ENCODE measurements around the gene INPP5A. TPM values are rescaled to one million over a fixed set of nuclear protein-coding genes. Genes with fewer than 3 reads are reported as not detected.

The INPP5A gene
- total and polyA plus RNA-seq, 10 donors, result 11.1 to 41.3 (median 30.8) TPM

- Histone ChIP-seq H3K27ac (peak overlapping the region in 5 of 8 donors; percentile 72 to 89 (median 86)), H3K4me1 (peaks cover 27 to 84% (median 53%) of the 10 kb centered on the region in 6 donors), H3K36me3 (no peaks in the 10 kb centered on the region), H3K4me3 (peak overlapping the region in 1 of 8 donors; percentile 56), H3K9me3 (no peaks in the 10 kb centered on the region), H3K27me3 (replicated peaks in 1 of 7) (no peaks in the 10 kb centered on the region)
- peak; percentile 74 for DNase-seq
- WGBS, 5 donors, result 83 to 91% (median 84%) methylated on average over 19 of the region's 19 CpGs
- no peak for TF ChIP-seq POLR2A (IDR thresholded peaks at IDR 0.05)
- no peak for TF ChIP-seq POLR2AphosphoS5 (IDR thresholded peaks at IDR 0.05)
- TF ChIP-seq CTCF (IDR thresholded peaks at IDR 0.05 in 8 of 11, conservative IDR thresholded peaks at IDR 0.05 in 3 of 11), result no peak
- intact Hi-C loops (cut with DNase I; ENCODE audit: low total_unique reads), result no loop called here
Observed at GRCh38 chr10:132554053-132554990, 16.7 kb downstream of the INPP5A start.

GRCh38 chr10:132554991-132555647 is 17.5 kb downstream of the INPP5A start:
- no peaks in the 10 kb centered on the region for H3K9me3 ChIP-seq
- intact Hi-C loops (cut with DNase I; ENCODE audit: low total_unique reads), result no loop called here
- no peaks in the 10 kb centered on the region for H3K36me3 ChIP-seq
- TF ChIP-seq POLR2A (IDR thresholded peaks at IDR 0.05), result peak in 1 of 3 donors; percentile 11
- TF ChIP-seq POLR2AphosphoS5 (IDR thresholded peaks at IDR 0.05), result peak; percentile 46 to 79 (median 71)
- no peak for TF ChIP-seq CTCF (IDR thresholded peaks at IDR 0.05 in 8 of 11, conservative IDR thresholded peaks at IDR 0.05 in 3 of 11)
- peaks cover 27 to 84% (median 54%) of the 10 kb centered on the region in 6 donors for H3K4me1 ChIP-seq
- peak overlapping the region; percentile 57 to 89 (median 76) for H3K27ac ChIP-seq
- H3K27me3 ChIP-seq (replicated peaks in 1 of 7), result no peaks in the 10 kb centered on the region
- H3K4me3 ChIP-seq, result peak overlapping the region in 2 of 8 donors; percentile 13 to 56
- 35 to 61% (median 39%) methylated on average over 18 of the region's 18 CpGs for WGBS, 5 donors
- DNase-seq, result peak; percentile 96

GRCh38 chr10:132555648-132556575 is 18.3 kb downstream of the INPP5A start:
- intact Hi-C loops (cut with DNase I; ENCODE audit: low total_unique reads), result no loop called here
- Histone ChIP-seq H3K27me3 (replicated peaks in 1 of 7) (no peaks in the 10 kb centered on the region), H3K4me1 (peaks cover 23 to 84% (median 53%) of the 10 kb centered on the region in 6 donors), H3K27ac (peak overlapping the region; percentile 57 to 89 (median 76)), H3K4me3 (peak overlapping the region in 2 of 8 donors; percentile 13 to 56), H3K36me3 (no peaks in the 10 kb centered on the region), H3K9me3 (no peaks in the 10 kb centered on the region)
- DNase-seq, result peak; percentile 84
- TF ChIP-seq POLR2AphosphoS5 (IDR thresholded peaks at IDR 0.05), result no peak
- TF ChIP-seq POLR2A (IDR thresholded peaks at IDR 0.05), result no peak
- no peak for TF ChIP-seq CTCF (IDR thresholded peaks at IDR 0.05 in 8 of 11, conservative IDR thresholded peaks at IDR 0.05 in 3 of 11)
- WGBS, 5 donors, result 52 to 69% (median 61%) methylated on average over 15 to 22 of the region's 22 CpGs
